ENCODE data around the gene ETHE1. TPM values are rescaled to one million over a fixed set of nuclear protein-coding genes. Genes with fewer than 3 reads are reported as not detected.
A peak's percentile ranks its signal among the peaks of the same experiment; 100 is the strongest.
"Not testable (repeated sequence)": the region's sequence is repeated elsewhere in the genome, so short reads cannot be mapped to it uniquely, and the experiment has no call there.

Gene ETHE1
- total and polyA plus RNA-seq, 2 donors (not counting 1 experiment from before 2014, with no cell fraction given): 16.0 to 39.4 TPM

DNA sequence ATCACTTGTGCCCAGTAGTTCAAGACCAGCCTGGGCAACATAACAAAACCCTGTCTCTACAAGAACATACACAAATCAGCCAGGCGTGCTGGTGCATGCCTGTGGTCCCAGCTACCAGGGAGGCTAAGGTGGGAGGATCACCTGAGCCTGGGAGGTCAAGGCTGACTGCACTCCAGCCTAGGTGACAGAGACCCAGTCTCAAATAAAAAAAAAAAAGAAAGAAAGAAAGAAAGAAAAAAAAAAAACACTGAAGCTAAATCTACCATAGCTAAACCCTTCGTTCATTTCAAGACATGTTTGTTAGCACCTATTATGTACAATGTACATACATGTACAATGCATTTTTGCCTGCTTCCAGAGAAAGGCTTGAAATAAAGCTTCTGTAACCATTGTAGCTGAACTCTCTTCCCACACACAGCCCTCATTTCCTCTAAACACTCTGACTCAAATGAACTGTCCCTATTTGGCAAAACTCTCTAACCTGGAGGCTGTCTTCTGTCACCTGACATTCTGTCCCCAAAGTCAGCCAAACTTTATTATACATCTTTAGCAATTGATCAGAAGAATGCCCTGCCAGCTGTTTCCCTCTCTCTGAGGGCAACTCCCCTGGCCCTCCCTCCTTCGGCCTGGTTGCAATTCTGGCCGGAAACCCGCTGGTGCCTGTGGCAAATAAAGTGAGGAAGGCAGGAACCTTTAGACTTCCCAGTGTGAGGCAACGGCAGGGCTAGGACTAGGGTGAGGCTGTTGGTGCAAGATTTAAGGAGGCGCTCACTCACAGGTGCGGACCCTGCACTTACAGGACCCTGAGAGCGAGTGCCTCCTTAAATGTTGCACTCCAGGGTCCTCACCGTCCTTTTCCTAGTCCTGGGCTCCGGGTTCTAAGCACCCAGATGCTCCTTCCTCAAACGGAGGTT is 1.8 kb downstream of the ETHE1 start:
- intact Hi-C loops (cut with micrococcal nuclease): no loop called here

DNA sequence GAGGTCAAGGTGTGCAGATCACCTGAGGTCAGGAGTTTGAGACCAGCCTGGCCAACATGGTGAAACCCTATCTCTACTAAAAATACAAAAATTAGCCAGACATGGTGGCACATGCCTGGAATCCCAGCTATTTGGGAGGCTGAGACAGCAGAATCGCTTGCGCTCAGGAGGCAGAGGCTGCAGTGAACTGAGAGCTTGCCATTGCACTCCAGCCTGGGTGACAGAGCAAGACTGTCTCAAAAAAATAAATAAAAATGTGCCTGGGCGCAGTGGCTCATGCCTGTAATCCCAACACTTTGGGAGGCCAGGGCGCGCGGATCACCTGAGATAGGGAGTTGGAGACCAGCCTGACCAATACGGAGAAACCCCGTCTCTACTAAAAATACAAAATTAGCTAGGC is 3.3 kb downstream of the ETHE1 start:
- H3K4me2 ChIP-seq (replicated peaks; ENCODE audit: low read depth, low read length, poor library complexity, severe bottlenecking); DNase-seq; intact Hi-C loops (cut with micrococcal nuclease); H3K27ac Mint-ChIP-seq; H2AFZ ChIP-seq (ENCODE audit: insufficient read depth, low read depth, low read length, poor library complexity, severe bottlenecking); H3K9me3 Mint-ChIP-seq (ENCODE audit: insufficient read depth); ATAC-seq (ENCODE audit: low read depth); H3K4me3 ChIP-seq (ENCODE audit: control extremely low read depth in 1 of 5, extremely low read depth in 1 of 5, insufficient read depth in 1 of 5, low read depth in 2 of 5, low read length in 4 of 5); H4K20me1 ChIP-seq (ENCODE audit: control insufficient read depth, insufficient read depth, low read length, poor library complexity, severe bottlenecking); H3K36me3 ChIP-seq (replicated peaks in 1 of 2; ENCODE audit: control extremely low read depth in 1 of 2, control insufficient read depth in 1 of 2, extremely low read depth in 1 of 2, insufficient read depth in 2 of 2, low read length in 1 of 2); H3K9me3 ChIP-seq (ENCODE audit: control extremely low read depth in 1 of 3, control insufficient read depth in 2 of 3, insufficient read depth in 1 of 3, low read length in 2 of 3); H3K27me3 ChIP-seq (replicated peaks in 1 of 4; ENCODE audit: control extremely low read depth in 1 of 4, control insufficient read depth in 3 of 4, insufficient read depth in 4 of 4, low read length in 3 of 4); H3K27ac ChIP-seq (ENCODE audit: low read length in 2 of 2); H3K27me3 Mint-ChIP-seq; H3K9ac ChIP-seq (ENCODE audit: low read length); H3K4me3 Mint-ChIP-seq: not testable (repeated sequence)
- WGBS (ENCODE audit: insufficient coverage): 100% methylated on average over 6 of the region's 8 CpGs
- CTCF ChIA-PET: interaction anchor here (0.7 to 14.1 kb wide), 7 partner anchors 9 to 91 kb away, joined by 3 to 644 read pairs (median 6); partner anchors contain the start of genes PHLDB3 and ZNF575
- peaks cover 27 to 40% of the 10 kb centered on the region in 2 donors for H3K4me1 ChIP-seq (ENCODE audit: control insufficient read depth in 2 of 2, insufficient read depth in 2 of 2, low read length in 2 of 2)
- H3K4me1 Mint-ChIP-seq: peaks cover 35% of the 10 kb centered on the region
- peaks cover 11% of the 10 kb centered on the region for H3K79me2 ChIP-seq (ENCODE audit: control insufficient read depth, insufficient read depth, low read length)
- POLR2A ChIA-PET: interaction anchor here (1.7 kb wide), 1 partner anchor 9 kb away, joined by 3 read pairs; no protein-coding TSS in a partner anchor

More for the DNA sequence above, 1.8 kb downstream of the ETHE1 start:
- WGBS (ENCODE audit: insufficient coverage): 2% methylated on average over 11 of the region's 12 CpGs
- Histone ChIP-seq H2AFZ (ENCODE audit: insufficient read depth, low read depth, low read length, poor library complexity, severe bottlenecking) (peak overlapping the region; percentile 95), H3K79me2 (ENCODE audit: control insufficient read depth, insufficient read depth, low read length) (peaks cover 11% of the 10 kb centered on the region), H3K9ac (ENCODE audit: low read length) (peak overlapping the region; percentile 80), H4K20me1 (ENCODE audit: control insufficient read depth, insufficient read depth, low read length, poor library complexity, severe bottlenecking) (no peaks in the 10 kb centered on the region), H3K4me3 (ENCODE audit: control extremely low read depth in 1 of 5, extremely low read depth in 1 of 5, insufficient read depth in 1 of 5, low read depth in 2 of 5, low read length in 4 of 5) (peak overlapping the region in 4 of 5 experiments; percentile 59 to 78 (median 73)), H3K4me1 (ENCODE audit: control insufficient read depth in 2 of 2, insufficient read depth in 2 of 2, low read length in 2 of 2) (peaks cover 19 to 30% of the 10 kb centered on the region in 2 donors), H3K27me3 (replicated peaks in 1 of 4; ENCODE audit: control extremely low read depth in 1 of 4, control insufficient read depth in 3 of 4, insufficient read depth in 4 of 4, low read length in 3 of 4) (no peaks in the 10 kb centered on the region), H3K9me3 (ENCODE audit: control extremely low read depth in 1 of 3, control insufficient read depth in 2 of 3, insufficient read depth in 1 of 3, low read length in 2 of 3) (no peaks in the 10 kb centered on the region), H3K4me2 (replicated peaks; ENCODE audit: low read depth, low read length, poor library complexity, severe bottlenecking) (peak overlapping the region; percentile 92), H3K36me3 (replicated peaks in 1 of 2; ENCODE audit: control extremely low read depth in 1 of 2, control insufficient read depth in 1 of 2, extremely low read depth in 1 of 2, insufficient read depth in 2 of 2, low read length in 1 of 2) (no peaks in the 10 kb centered on the region), H3K27ac (ENCODE audit: low read length in 2 of 2) (peak overlapping the region in 1 of 2 donors; percentile 63)
- CTCF ChIA-PET: interaction anchor here (0.6 to 14.1 kb wide), 9 partner anchors 8 to 200 kb away, joined by 3 to 644 read pairs (median 4); partner anchors contain the start of genes PHLDB3 and ZNF575
- peak overlapping the region; percentile 37 for H3K27ac Mint-ChIP-seq
- H3K9me3 Mint-ChIP-seq (ENCODE audit: insufficient read depth): no peaks in the 10 kb centered on the region
- DNase-seq: peak; percentile 49
- no peak for TF ChIP-seq EZH2 (IDR thresholded peaks at IDR 0.05; ENCODE audit: borderline replicate concordance, insufficient read depth, low read depth, low read length, poor library complexity, severe bottlenecking)
- TF ChIP-seq, protein P1, sequence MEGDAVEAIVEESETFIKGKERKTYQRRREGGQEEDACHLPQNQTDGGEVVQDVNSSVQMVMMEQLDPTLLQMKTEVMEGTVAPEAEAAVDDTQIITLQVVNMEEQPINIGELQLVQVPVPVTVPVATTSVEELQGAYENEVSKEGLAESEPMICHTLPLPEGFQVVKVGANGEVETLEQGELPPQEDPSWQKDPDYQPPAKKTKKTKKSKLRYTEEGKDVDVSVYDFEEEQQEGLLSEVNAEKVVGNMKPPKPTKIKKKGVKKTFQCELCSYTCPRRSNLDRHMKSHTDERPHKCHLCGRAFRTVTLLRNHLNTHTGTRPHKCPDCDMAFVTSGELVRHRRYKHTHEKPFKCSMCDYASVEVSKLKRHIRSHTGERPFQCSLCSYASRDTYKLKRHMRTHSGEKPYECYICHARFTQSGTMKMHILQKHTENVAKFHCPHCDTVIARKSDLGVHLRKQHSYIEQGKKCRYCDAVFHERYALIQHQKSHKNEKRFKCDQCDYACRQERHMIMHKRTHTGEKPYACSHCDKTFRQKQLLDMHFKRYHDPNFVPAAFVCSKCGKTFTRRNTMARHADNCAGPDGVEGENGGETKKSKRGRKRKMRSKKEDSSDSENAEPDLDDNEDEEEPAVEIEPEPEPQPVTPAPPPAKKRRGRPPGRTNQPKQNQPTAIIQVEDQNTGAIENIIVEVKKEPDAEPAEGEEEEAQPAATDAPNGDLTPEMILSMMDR (IDR thresholded peaks at IDR 0.05): no peak
- peak overlapping the region; percentile 98 for H3K4me3 Mint-ChIP-seq
- no peaks in the 10 kb centered on the region for H3K27me3 Mint-ChIP-seq
- POLR2A ChIA-PET: interaction anchor here (0.7 to 1.7 kb wide), 4 partner anchors 7 to 1581 kb away, joined by 3 to 7 read pairs (median 5); no protein-coding TSS in a partner anchor
- peak; percentile 32 for ATAC-seq (ENCODE audit: low read depth)
- H3K4me1 Mint-ChIP-seq: peaks cover 29% of the 10 kb centered on the region

Data from B cell (primary cell).